Astrocyte (in vitro differentiated cells and primary cell): ENCODE measurements around the gene DCDC2C. TPM values are rescaled to one million over a fixed set of nuclear protein-coding genes. Genes with fewer than 3 reads are reported as not detected.

Source experiments
- DNase-seq: peaks from one replicate; pipeline ENCODE4 v3.0.0-alpha.2; 2010; ENCODE audit warnings: low read depth
- FAIRE-seq: peaks from 2 replicates; lab custom pipeline; 2011; peaks lifted over from hg19 to GRCh38; lab: Jason Lieb, UNC
- H2AFZ ChIP-seq: 2 replicates; pipeline ENCODE4 v1.6.0; 2012; ENCODE audit warnings: low read depth, low read length, inconsistent platforms
- H3K27ac ChIP-seq: 2 replicates; pipeline ENCODE4 v1.5.1; 2011; ENCODE audit warnings: low read depth, low read length, inconsistent platforms
- H3K27me3 ChIP-seq: 2 replicates; pipeline ENCODE4 v1.6.0; 2011; ENCODE audit warnings: low read length, inconsistent platforms; ENCODE audit not compliant: insufficient read depth
- H3K36me3 ChIP-seq: 2 replicates; pipeline ENCODE4 v1.5.1; 2011; ENCODE audit warnings: low read length, inconsistent platforms; ENCODE audit not compliant: insufficient read depth
- H3K4me1 ChIP-seq: 2 replicates; pipeline ENCODE4 v1.5.1; 2011; ENCODE audit warnings: low read length, inconsistent platforms; ENCODE audit not compliant: insufficient read depth
- H3K4me2 ChIP-seq: 2 replicates; pipeline ENCODE4 v1.6.0; 2012; ENCODE audit warnings: low read length, inconsistent platforms
- H3K4me3 ChIP-seq: 2 replicates; pipeline ENCODE4 v1.5.1; 2011; ENCODE audit warnings: low read depth, mild to moderate bottlenecking, low read length, inconsistent platforms; ENCODE audit not compliant: insufficient read depth
- H3K79me2 ChIP-seq: 2 replicates; pipeline ENCODE4 v1.6.0; 2012; ENCODE audit warnings: mild to moderate bottlenecking, low read length, inconsistent platforms; ENCODE audit not compliant: insufficient read depth
- H3K9ac ChIP-seq: 2 replicates; pipeline ENCODE4 v1.6.0; 2012; ENCODE audit warnings: mild to moderate bottlenecking, low read length, inconsistent platforms
- H3K9me3 ChIP-seq: 2 replicates; pipeline ENCODE4 v1.5.1; 2012; ENCODE audit warnings: low read depth, mild to moderate bottlenecking, low read length, inconsistent platforms; ENCODE audit not compliant: insufficient read depth
- H4K20me1 ChIP-seq: 2 replicates; pipeline ENCODE4 v1.6.0; 2012; ENCODE audit warnings: low read length, inconsistent platforms; ENCODE audit not compliant: insufficient read depth
- H3K27ac Mint-ChIP-seq: one replicate; pipeline ENCODE4 v1.8.0; 2021; ENCODE audit warnings: mild to moderate bottlenecking, mixed read lengths; ENCODE audit not compliant: unreplicated experiment
- H3K27me3 Mint-ChIP-seq: one replicate; pipeline ENCODE4 v1.8.0; 2021; ENCODE audit warnings: low read depth, mixed read lengths; ENCODE audit not compliant: unreplicated experiment
- H3K36me3 Mint-ChIP-seq: one replicate; pipeline ENCODE4 v1.8.0; 2021; ENCODE audit warnings: low read depth, mixed read lengths; ENCODE audit not compliant: unreplicated experiment
- H3K4me1 Mint-ChIP-seq: one replicate; pipeline ENCODE4 v1.8.0; 2021; ENCODE audit warnings: low read depth, mixed read lengths; ENCODE audit not compliant: unreplicated experiment
- H3K4me3 Mint-ChIP-seq: one replicate; pipeline ENCODE4 v1.8.0; 2021; ENCODE audit warnings: mild to moderate bottlenecking, moderate library complexity, mixed read lengths; ENCODE audit not compliant: unreplicated experiment
- H3K9me3 Mint-ChIP-seq: one replicate; pipeline ENCODE4 v1.8.0; 2021; ENCODE audit warnings: mild to moderate bottlenecking, mixed read lengths; ENCODE audit not compliant: unreplicated experiment
- CTCF ChIP-seq: IDR thresholded peaks from 2 replicates; pipeline ENCODE4 v1.5.1; 2011; ENCODE audit warnings: low read depth, mild to moderate bottlenecking, inconsistent platforms, low read length, moderate library complexity; ENCODE audit not compliant: insufficient read depth
- EZH2 ChIP-seq: IDR thresholded peaks from 2 replicates; pipeline ENCODE4 v1.6.1; 2012; ENCODE audit warnings: mild to moderate bottlenecking, low read length, inconsistent platforms; ENCODE audit not compliant: insufficient read depth
- total RNA-seq: library from RNA; stranded (reverse); gene quantifications from 2 replicates; pipeline ENCODE4 v1.2.1, GENCODE V29; 2021

DCDC2C gene
- total RNA-seq, 1 donor from 2014 or later = not detected

DNA sequence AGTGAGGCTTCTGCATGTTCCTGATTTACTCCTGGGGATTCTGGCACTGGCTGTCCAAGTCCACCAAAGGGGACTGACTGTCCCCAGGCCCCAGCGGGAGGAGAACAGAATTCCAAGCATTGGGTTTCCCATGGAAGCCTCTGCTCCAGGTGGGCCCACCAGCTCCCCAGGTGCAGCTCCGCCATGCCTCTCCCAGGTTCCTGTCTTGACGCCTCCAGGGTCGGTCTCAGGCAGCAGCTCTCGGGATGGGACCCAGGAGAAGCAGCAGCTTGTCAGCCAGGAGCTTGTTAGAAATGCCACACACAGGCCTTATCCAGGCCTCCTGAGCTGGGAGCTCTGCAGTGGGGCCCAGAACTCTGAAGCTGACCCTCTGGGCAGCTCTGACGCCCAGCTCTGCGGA is 47.9 kb downstream of the DCDC2C start:
- no peak overlapping the region for H3K4me2 ChIP-seq
- peaks cover 5% of the 10 kb centered on the region for H3K9me3 Mint-ChIP-seq
- peaks cover 10% of the 10 kb centered on the region for H3K27me3 Mint-ChIP-seq
- DNase-seq (no peak), FAIRE-seq (no peak)
- H3K4me3 ChIP-seq = no peak overlapping the region
- no peaks in the 10 kb centered on the region for H3K4me1 Mint-ChIP-seq
- no peak for TF ChIP-seq EZH2
- TF ChIP-seq CTCF = no peak
- no peaks in the 10 kb centered on the region for H3K79me2 ChIP-seq
- H2AFZ ChIP-seq = no peak overlapping the region
- no peak overlapping the region for H3K27ac Mint-ChIP-seq
- H3K9me3 ChIP-seq = no peaks in the 10 kb centered on the region
- H3K4me1 ChIP-seq = no peaks in the 10 kb centered on the region
- H3K36me3 ChIP-seq = no peaks in the 10 kb centered on the region
- H3K36me3 Mint-ChIP-seq = no peaks in the 10 kb centered on the region
- H3K27ac ChIP-seq = no peak overlapping the region
- H3K9ac ChIP-seq = no peak overlapping the region
- no peak overlapping the region for H3K4me3 Mint-ChIP-seq
- no peaks in the 10 kb centered on the region for H4K20me1 ChIP-seq
- H3K27me3 ChIP-seq = no peaks in the 10 kb centered on the region

DNA sequence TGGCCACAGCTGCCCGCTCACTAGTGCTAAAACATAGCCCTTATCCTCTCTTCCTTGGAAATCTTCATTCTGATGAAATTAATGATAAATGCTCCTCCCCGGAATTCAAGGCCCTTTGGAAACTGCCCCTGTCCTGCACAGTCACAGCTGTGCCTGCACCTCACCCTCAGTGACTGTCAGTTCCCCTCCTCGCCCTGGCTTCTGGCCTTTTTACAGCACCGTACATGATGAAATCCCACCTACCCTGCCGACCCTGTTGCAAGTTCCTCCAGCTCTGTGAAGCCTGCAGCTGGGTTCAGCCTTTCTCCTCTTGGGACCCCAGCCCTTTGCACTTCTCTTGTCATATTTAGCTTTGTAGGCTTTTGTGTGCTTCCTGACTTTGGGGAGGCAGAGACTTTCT is 48.4 kb downstream of the DCDC2C start:
- Histone ChIP-seq H3K27ac (no peak overlapping the region), H3K9me3 (no peaks in the 10 kb centered on the region), H2AFZ (no peak overlapping the region), H3K36me3 (no peaks in the 10 kb centered on the region), H4K20me1 (no peaks in the 10 kb centered on the region), H3K27me3 (no peaks in the 10 kb centered on the region), H3K4me2 (no peak overlapping the region), H3K9ac (no peak overlapping the region), H3K79me2 (no peaks in the 10 kb centered on the region), H3K4me3 (no peak overlapping the region), H3K4me1 (no peaks in the 10 kb centered on the region)
- Mint-ChIP-seq H3K27me3 (peaks cover 10% of the 10 kb centered on the region), H3K27ac (no peak overlapping the region), H3K36me3 (no peaks in the 10 kb centered on the region), H3K9me3 (peaks cover 2% of the 10 kb centered on the region), H3K4me3 (no peak overlapping the region), H3K4me1 (no peaks in the 10 kb centered on the region)
- DNase-seq (no peak), FAIRE-seq (no peak)
- TF ChIP-seq CTCF = no peak
- no peak for TF ChIP-seq EZH2

GRCh38 chr2:3752376-3752775 is 49.0 kb downstream of the DCDC2C start:
- no peak overlapping the region for H3K4me3 Mint-ChIP-seq
- H3K9me3 Mint-ChIP-seq = peaks cover 2% of the 10 kb centered on the region
- no peak overlapping the region for H2AFZ ChIP-seq
- H3K36me3 Mint-ChIP-seq = no peaks in the 10 kb centered on the region
- H3K27me3 ChIP-seq = no peaks in the 10 kb centered on the region
- TF ChIP-seq EZH2 (no peak), CTCF (no peak)
- H3K27ac ChIP-seq = no peak overlapping the region
- no peak overlapping the region for H3K4me2 ChIP-seq
- no peak overlapping the region for H3K9ac ChIP-seq
- no peak overlapping the region for H3K27ac Mint-ChIP-seq
- H3K9me3 ChIP-seq = no peaks in the 10 kb centered on the region
- H4K20me1 ChIP-seq = no peaks in the 10 kb centered on the region
- H3K4me1 ChIP-seq = no peaks in the 10 kb centered on the region
- no peaks in the 10 kb centered on the region for H3K36me3 ChIP-seq
- no peak overlapping the region for H3K4me3 ChIP-seq
- H3K27me3 Mint-ChIP-seq = peaks cover 10% of the 10 kb centered on the region
- H3K79me2 ChIP-seq = no peaks in the 10 kb centered on the region
- DNase-seq (no peak), FAIRE-seq (no peak)
- H3K4me1 Mint-ChIP-seq = no peaks in the 10 kb centered on the region
